Activated CD8-positive, alpha-beta memory T cell treated with anti-CD3 and anti-CD28 coated beads, Interleukin-2, amount 10 ng/mL, durations not matched to agents 7 days and 5 days (primary cell): ENCODE measurements around the gene SRMS. TPM values are rescaled to one million over a fixed set of nuclear protein-coding genes. Genes with fewer than 3 reads are reported as not detected.

Source experiments
- ATAC-seq: fragments of 150-1000 bp; cut with Tn5 transposase; one replicate; pipeline ENCODE4 v1.10.0; 2021; ENCODE audit warnings: moderate library complexity
- CTCF ChIA-PET: fragments of 350-600 bp; sonication (Branson Sonifier 250); formaldehyde crosslinking; loops from one replicate; lab custom pipeline; 2021; ENCODE audit warnings: antibody characterized with exemption; lab: Charles Lee
- DNase-seq: peaks from one replicate; pipeline ENCODE4 v3.0.0-alpha.2; 2020
- H3K27ac Mint-ChIP-seq: one replicate; pipeline ENCODE4 v1.8.0; 2021; ENCODE audit warnings: mild to moderate bottlenecking, mixed read lengths
- H3K27me3 Mint-ChIP-seq: one replicate; pipeline ENCODE4 v1.8.0; 2021; ENCODE audit warnings: mixed read lengths
- H3K36me3 Mint-ChIP-seq: one replicate; pipeline ENCODE4 v1.8.0; 2021; ENCODE audit warnings: mild to moderate bottlenecking, mixed read lengths
- H3K4me1 Mint-ChIP-seq: one replicate; pipeline ENCODE4 v1.8.0; 2021; ENCODE audit warnings: mixed read lengths
- H3K4me3 Mint-ChIP-seq: one replicate; pipeline ENCODE4 v1.8.0; 2021; ENCODE audit warnings: mild to moderate bottlenecking, moderate library complexity, mixed read lengths
- H3K9me3 Mint-ChIP-seq: one replicate; pipeline ENCODE4 v1.8.0; 2022; ENCODE audit warnings: low read depth, mixed read lengths
- total RNA-seq, 2 experiments: library from RNA; stranded (reverse); gene quantifications; one replicate each; pipeline ENCODE4 v1.2.3, GENCODE V29; 2021

Gene SRMS
- total RNA-seq, 2 experiments from 2014 or later = not detected

DNA sequence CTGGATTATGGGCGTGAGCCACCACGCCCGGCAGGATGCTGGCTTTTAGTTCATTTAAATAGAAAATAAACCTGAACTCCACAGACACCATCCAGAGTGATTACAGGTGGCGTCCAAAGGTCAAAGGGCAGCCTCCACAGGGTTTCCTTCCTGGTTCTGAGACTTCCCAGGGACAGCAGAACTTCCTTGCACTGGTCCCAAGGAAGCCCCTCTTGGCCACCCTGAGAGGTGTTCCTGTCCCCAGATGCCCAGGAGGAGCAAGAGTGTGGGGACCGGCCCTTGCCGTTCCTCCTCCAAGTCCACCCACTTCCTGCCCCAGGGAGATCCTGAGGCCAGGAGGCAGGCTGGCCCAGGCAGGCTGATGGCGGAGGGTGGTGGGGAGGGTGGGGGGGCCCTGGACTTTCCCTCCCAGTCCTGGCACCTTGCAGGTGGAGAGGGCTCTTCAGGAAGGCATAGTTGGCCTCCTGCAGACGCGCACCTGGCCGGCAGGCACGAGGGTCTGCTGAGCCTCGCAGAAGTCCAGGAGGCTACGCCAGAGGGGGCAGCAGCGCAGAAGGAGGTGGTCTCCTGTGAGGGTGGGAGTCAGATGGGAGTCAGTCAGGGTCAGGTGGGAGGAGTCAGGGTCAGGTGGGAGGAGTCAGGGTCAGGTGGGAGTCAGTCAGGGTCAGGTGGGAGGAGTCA is 11.4 kb upstream of the SRMS start:
- H3K27ac Mint-ChIP-seq = no peak overlapping the region
- no peaks in the 10 kb centered on the region for H3K4me1 Mint-ChIP-seq
- no peak overlapping the region for H3K4me3 Mint-ChIP-seq
- ATAC-seq (no peak), DNase-seq (no peak)
- peaks cover 25% of the 10 kb centered on the region for H3K36me3 Mint-ChIP-seq
- no peaks in the 10 kb centered on the region for H3K9me3 Mint-ChIP-seq
- H3K27me3 Mint-ChIP-seq = no peaks in the 10 kb centered on the region
- CTCF ChIA-PET = no interaction called here

DNA sequence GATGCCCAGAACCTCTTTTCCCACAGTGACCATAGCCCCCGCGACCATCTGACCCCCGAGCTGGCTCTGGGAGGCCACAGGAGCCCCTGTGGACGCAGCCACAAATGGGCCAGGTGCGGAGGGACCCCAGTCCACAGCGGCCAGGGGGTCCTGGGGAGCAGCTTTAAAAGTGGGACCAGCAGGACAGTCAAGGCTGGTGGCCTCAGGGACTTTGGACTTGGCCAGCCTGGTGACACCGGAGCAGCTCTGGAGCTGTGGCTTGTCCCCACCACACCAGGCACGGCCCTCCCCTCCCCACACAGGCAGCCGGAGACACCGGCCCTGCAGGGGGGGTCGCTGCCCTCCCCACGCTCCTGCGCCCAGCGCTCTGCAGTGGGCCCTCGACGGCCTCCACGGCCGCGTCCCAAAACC is 9.9 kb upstream of the SRMS start:
- Mint-ChIP-seq H3K27me3 (peaks cover 2% of the 10 kb centered on the region), H3K27ac (no peak overlapping the region), H3K4me3 (no peak overlapping the region)

DNA sequence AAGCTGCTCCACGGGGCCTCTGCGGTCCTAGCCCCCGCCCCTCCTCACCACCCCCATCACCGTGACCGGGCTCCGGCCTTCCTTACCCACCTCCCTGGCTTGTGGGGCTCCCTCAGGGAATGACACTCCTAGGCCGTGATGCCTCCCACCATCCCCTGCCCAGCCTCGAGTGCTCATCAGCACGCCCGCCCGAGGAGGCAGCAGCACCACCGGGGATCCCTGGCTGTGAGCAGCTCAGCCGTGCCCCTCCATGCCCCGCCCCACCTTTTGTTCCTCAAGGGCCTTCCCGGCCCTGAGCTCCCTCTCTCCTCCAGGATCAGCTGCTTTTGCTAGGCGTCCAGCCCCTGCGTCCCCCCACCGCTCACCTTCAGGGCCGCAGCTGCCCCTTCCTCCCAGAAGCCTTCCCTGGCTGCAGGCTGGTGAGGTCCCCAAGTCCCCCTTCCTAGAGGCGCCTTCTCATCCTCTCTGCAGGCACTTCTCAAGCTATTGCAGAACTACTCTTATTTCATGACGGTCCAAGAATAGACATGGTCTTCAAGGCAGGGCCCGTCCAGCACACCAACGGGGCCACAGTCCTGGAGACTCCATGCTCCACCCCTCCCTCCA is 9.4 kb upstream of the SRMS start:
- H3K36me3 Mint-ChIP-seq = peaks cover 25% of the 10 kb centered on the region
- H3K4me1 Mint-ChIP-seq = peaks cover 13% of the 10 kb centered on the region
- H3K27ac Mint-ChIP-seq = no peak overlapping the region
- DNase-seq (no peak), ATAC-seq (no peak)
- no peaks in the 10 kb centered on the region for H3K9me3 Mint-ChIP-seq
- peaks cover 3% of the 10 kb centered on the region for H3K27me3 Mint-ChIP-seq
- no peak overlapping the region for H3K4me3 Mint-ChIP-seq
- CTCF ChIA-PET = interaction anchor here (1.1 kb wide), 1 partner anchor 18 kb away, joined by 3 read pairs; no protein-coding TSS in a partner anchor

More for the DNA sequence above, 9.9 kb upstream of the SRMS start:
- H3K4me1 Mint-ChIP-seq = peaks cover 8% of the 10 kb centered on the region
- ATAC-seq (no peak), DNase-seq (no peak)
- H3K36me3 Mint-ChIP-seq = peaks cover 25% of the 10 kb centered on the region
- CTCF ChIA-PET = interaction anchor here (1.1 kb wide), 1 partner anchor 19 kb away, joined by 3 read pairs; no protein-coding TSS in a partner anchor
- no peaks in the 10 kb centered on the region for H3K9me3 Mint-ChIP-seq

DNA sequence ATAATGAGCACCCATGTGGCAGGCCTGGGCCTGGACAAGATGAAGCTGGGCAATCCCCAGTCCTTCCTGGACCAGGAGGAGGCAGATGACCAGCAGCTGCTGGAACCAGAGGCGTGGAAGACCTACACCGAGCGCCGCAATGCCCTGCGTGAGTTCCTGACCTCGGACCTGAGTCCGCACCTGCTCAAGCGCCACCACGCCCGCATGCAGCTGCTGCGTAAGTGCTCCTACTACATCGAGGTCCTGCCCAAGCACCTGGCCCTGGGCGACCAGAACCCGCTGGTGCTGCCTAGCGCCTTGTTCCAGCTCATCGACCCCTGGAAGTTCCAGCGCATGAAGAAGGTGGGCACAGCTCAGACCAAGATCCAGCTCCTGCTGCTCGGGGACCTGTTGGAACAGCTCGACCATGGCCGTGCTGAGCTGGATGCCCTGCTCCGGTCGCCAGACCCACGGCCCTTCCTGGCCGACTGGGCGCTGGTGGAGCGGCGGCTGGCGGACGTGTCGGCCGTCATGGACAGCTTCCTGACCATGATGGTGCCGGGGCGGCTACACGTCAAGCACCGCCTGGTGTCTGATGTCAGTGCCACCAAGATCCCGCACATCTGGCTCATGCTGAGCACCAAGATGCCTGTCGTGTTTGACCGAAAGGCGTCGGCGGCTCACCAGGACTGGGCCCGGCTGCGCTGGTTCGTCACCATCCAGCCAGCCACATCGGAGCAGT is 8.3 kb upstream of the SRMS start:
- peaks cover 17% of the 10 kb centered on the region for H3K36me3 Mint-ChIP-seq
- CTCF ChIA-PET = interaction anchor here (1.3 kb wide), 1 partner anchor 18 kb away, joined by 4 read pairs; no protein-coding TSS in a partner anchor
- H3K4me1 Mint-ChIP-seq = peaks cover 14% of the 10 kb centered on the region
- H3K27ac Mint-ChIP-seq = no peak overlapping the region
- ATAC-seq (no peak), DNase-seq (no peak)
- H3K4me3 Mint-ChIP-seq = no peak overlapping the region
- no peaks in the 10 kb centered on the region for H3K9me3 Mint-ChIP-seq
- H3K27me3 Mint-ChIP-seq = peaks cover 6% of the 10 kb centered on the region

DNA sequence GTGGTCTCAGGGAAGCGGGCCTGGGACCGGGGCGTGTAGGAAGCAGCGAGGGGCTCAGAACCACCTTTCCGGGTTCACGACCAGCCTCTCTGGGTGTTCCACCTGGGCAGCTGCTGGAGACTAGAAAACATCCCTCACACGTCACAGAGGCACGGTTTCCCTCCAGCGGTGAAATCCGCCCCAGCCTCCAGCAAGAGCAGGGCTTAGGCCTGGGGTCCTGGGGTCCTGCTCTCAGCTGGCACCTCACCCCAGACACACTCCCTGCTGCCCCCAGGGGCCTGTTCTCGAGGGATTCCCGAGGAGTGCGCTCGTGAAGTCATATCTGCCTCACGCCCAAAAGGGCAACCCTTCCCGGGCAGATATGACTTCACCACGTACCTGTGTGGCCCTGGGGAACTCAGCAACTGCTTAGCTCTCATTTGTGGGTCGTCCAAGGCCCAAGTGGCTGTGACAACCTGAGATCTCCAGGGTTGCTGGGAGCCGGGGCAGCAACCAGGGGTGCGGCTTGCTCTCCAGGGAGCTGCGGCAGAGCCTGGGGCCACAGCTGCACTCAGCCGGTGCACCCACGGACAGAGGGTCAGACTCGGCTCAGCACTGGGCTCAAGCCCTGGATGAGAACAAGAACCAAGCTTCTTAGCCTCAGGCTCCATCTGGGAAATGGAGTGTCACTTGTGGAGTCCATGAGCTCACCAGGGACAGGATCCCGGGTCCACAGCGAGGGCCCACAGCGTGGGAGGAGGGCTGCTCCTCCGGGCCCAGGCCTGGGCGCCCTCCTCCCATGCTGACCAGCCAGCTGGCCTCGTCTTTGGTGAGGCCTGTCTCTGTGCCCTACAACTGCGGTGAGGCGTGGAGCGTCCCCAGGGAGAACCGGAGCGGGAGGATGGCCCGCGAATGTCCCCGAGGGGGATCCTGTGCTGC is 7.1 kb upstream of the SRMS start:
- H3K9me3 Mint-ChIP-seq = no peaks in the 10 kb centered on the region
- CTCF ChIA-PET = interaction anchor here (0.9 to 1.5 kb wide), 4 partner anchors 8 to 310 kb away, joined by 3 to 4 read pairs (median 4); partner anchors contain the start of genes RTEL1 and TPD52L2
- peaks cover 15% of the 10 kb centered on the region for H3K27me3 Mint-ChIP-seq
- H3K4me3 Mint-ChIP-seq = peak overlapping the region; percentile 26
- ATAC-seq = no peak
- peaks cover 14% of the 10 kb centered on the region for H3K4me1 Mint-ChIP-seq
- H3K36me3 Mint-ChIP-seq = peaks cover 10% of the 10 kb centered on the region
- H3K27ac Mint-ChIP-seq = no peak overlapping the region
- DNase-seq = no peak

DNA sequence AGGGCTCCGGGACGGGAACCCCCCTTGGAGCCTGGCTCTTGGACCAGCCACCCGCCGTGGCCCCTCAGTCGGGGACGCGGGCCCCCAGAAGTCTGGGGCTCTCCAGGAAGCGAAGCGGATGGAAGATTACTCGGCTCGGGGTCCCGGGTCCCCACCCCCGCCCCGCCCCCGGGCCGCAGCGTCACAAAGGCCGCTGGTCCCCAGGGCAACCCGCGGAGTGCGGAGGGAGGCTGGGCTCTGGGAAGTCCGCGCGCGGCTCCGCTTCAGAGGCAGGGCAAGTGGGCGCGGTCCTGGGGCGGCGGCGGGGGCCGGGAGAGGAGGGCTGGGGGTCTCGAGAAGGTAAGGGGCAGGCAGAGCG is 6.4 kb upstream of the SRMS start, which contains the start of gene FNDC11:
Gene FNDC11, plus strand, starts transcription at position 227 of the 358 bp plus-strand sequence. CDS start 1,505 bp downstream, outside the sequence.
- Mint-ChIP-seq H3K4me3 (peak within 1 kb of the TSS; percentile 38), H3K4me1 (peaks cover 14% of the 10 kb centered on the region), H3K9me3 (no peaks in the 10 kb centered on the region), H3K27ac (peak within 1 kb of the TSS; percentile 86), H3K27me3 (peaks cover 20% of the 10 kb centered on the region), H3K36me3 (peaks cover 7% of the 10 kb centered on the region)
- CTCF ChIA-PET = interaction anchor here (1.5 kb wide), 2 partner anchors 9 to 311 kb away, joined by 3 to 4 read pairs; partner anchors contain the start of gene TPD52L2
- DNase-seq (peak; percentile 60), ATAC-seq (peak; percentile 13)

DNA sequence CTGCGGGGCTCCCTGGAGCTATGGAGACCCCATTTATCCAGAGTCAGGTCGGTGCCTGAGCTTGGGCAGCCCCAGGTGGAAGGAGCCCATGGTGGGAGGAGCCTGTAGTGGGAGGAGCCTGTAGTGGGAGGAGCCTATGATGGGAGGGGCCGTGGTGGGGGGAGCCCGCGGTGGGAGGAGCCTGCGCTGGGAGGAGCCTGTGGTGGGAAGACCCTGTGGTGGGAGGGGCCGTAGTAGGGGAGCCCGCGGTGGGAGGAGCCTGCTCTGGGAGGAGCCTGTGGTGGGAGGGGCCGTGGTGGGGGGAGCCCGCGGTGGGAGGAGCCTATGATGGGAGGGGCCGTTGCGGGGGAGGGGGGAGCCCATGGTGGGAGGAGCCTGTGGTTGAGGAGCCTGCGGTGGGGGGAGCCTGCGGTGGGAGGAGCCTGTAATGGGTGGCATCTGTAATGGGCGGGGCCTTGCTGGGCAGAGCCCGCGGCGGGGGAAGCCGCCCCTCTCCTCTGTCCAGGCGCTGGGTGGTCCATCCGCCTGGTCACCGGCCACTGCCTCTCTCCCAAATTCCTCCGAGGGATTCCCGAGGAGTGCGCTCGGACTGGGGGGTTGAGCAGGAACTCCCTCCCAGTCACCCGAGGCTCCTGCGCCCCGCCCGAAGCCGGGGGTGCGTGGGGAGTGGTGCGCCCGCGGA is 5.8 kb upstream of the SRMS start:
- Mint-ChIP-seq H3K27me3 (peaks cover 23% of the 10 kb centered on the region), H3K4me1 (peaks cover 14% of the 10 kb centered on the region), H3K36me3 (peaks cover 4% of the 10 kb centered on the region), H3K4me3 (peak overlapping the region; percentile 38), H3K27ac (peak overlapping the region; percentile 86), H3K9me3 (no peaks in the 10 kb centered on the region)
- CTCF ChIA-PET = interaction anchor here (1.0 to 4.6 kb wide), 7 partner anchors 9 to 424 kb away, joined by 3 to 34 read pairs (median 5); partner anchors contain the start of genes PPDPF, PTK6 and TPD52L2
- peak; percentile 95 for DNase-seq
- ATAC-seq = peak; percentile 73

DNA sequence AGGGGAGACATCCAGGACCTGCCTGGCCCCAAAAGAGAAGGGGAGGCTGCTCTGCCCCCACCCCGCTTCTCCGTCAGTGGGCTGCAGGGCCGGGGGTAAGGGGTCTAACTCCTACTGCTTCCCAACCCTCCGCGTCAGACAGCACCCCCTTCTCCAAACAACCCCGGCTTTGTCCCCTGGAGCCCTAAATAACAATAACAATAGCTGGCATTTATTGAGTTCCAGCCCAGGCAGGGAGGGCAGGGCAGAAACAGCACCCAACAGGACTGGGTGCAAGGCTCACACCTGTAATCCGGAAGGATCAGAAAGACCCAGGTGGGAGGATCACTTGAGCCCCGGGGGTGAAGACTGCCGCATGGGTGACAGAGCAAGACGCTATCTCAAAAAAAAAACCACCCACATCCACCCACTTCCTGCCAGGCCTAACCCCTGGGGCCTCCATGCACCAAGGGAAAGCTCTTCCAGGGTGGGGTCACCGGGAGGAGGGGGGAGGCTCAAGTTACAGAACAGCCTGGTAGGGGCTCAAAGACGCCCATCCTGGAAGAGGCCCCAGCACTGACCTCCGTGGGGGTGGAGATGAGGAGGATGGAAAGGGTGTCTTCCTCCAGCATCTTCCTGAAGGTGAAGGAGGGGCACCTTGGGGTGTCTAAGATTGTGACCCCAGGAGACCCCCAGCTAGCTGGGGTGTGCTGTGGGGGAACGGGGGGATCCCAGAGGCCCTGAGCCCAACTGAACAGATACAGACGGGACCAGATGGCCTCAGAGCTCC is 5.1 kb upstream of the SRMS start:
- Mint-ChIP-seq H3K4me1 (peaks cover 14% of the 10 kb centered on the region), H3K4me3 (peak overlapping the region; percentile 38), H3K27ac (peak overlapping the region; percentile 86), H3K27me3 (peaks cover 23% of the 10 kb centered on the region), H3K36me3 (peaks cover 2% of the 10 kb centered on the region), H3K9me3 (no peaks in the 10 kb centered on the region)
- ATAC-seq = peak; percentile 58
- DNase-seq = peak; percentile 81
- CTCF ChIA-PET = interaction anchor here (1.0 to 4.6 kb wide), 8 partner anchors 9 to 425 kb away, joined by 3 to 34 read pairs (median 4); partner anchors contain the start of genes PPDPF, PTK6 and TPD52L2

DNA sequence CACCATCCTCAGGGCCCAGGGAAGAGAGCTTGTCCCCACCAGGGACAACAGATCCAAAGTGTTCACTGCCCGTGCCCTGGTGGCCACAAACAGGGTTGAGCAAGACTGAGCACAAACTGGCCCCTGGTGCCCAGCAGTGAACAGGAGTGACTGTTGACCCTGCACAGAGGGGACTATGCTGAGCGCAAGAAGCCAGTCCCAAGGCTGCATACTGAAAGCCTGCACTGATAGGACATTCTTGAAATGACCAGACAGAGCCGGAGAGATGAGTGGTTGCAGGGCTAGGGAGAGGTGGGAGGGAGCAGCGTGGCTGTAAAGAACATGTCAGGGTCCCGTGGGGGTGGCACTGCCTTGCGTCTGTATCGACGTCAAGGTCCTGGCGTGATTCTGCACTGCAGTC is 3.5 kb upstream of the SRMS start:
- CTCF ChIA-PET = interaction anchor here (2.4 to 4.6 kb wide), 2 partner anchors 12 to 91 kb away, joined by 10 to 34 read pairs; partner anchors contain the start of gene PTK6
- H3K4me1 Mint-ChIP-seq = peaks cover 14% of the 10 kb centered on the region
- no peak for DNase-seq
- H3K9me3 Mint-ChIP-seq = no peaks in the 10 kb centered on the region
- no peaks in the 10 kb centered on the region for H3K36me3 Mint-ChIP-seq
- ATAC-seq = no peak
- no peak overlapping the region for H3K27ac Mint-ChIP-seq
- no peak overlapping the region for H3K4me3 Mint-ChIP-seq
- peaks cover 23% of the 10 kb centered on the region for H3K27me3 Mint-ChIP-seq

DNA sequence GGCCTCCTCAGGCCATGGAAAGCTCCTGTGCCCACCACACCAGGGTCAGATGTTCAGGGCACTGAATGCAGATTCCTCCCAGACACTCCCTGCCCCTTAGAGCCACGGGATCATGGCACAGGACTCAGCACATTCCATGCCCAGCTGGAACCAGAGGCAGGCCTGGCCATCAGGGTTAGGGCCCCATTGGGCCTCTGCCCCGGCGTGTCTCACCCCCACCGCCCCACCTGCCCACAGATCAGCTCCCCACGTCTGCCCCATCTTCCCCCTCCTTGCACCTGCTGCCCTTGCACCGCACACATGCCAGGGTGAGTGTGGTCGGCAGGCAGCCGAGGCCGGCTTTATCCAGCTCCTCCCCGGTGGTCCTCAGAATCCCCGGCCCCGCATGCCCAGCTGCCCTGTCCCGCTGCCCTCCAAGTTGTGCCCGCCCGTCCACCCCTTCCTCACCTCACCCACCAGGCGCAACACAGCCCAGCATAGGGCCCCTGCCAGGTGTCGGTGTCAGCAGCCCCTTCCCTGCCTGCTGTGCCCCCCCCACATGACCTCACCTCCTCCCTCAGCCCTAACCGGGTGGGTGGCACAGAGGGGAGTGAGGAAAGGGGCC is 2.2 kb upstream of the SRMS start:
- Mint-ChIP-seq H3K36me3 (no peaks in the 10 kb centered on the region), H3K27me3 (peaks cover 29% of the 10 kb centered on the region), H3K4me3 (no peak overlapping the region), H3K27ac (no peak overlapping the region), H3K9me3 (no peaks in the 10 kb centered on the region), H3K4me1 (peaks cover 14% of the 10 kb centered on the region)
- CTCF ChIA-PET = interaction anchor here (4.6 kb wide), 1 partner anchor 11 kb away, joined by 34 read pairs; the partner anchor contains the start of gene PTK6
- ATAC-seq (no peak), DNase-seq (no peak)

DNA sequence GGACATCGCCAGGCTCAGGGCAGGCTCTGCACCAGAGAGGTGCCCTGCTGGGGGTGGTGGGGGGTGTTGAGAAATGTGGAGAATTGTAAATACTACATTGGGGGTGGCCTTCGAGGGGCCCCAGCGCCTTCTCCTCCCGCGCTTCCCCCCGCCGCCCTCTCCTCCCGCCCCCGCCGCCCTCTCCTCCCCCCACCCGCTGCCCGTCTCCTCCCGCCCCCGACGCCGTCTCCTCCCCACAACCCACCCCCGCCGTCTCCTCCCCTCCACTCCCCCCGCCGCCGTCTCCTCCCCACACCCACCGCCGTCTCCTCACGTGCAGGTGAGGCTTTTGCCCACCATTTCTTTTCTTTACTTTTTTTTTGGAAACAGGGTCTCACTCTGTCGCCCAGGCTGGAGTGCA is 1.5 kb upstream of the SRMS start:
- Mint-ChIP-seq H3K36me3 (no peaks in the 10 kb centered on the region), H3K27ac (no peak overlapping the region), H3K4me3 (no peak overlapping the region), H3K4me1 (peaks cover 14% of the 10 kb centered on the region), H3K9me3 (no peaks in the 10 kb centered on the region), H3K27me3 (peaks cover 30% of the 10 kb centered on the region)
- CTCF ChIA-PET = interaction anchor here (4.6 kb wide), 1 partner anchor 10 kb away, joined by 34 read pairs; the partner anchor contains the start of gene PTK6
- ATAC-seq (no peak), DNase-seq (no peak)
